Glomerular visceral epithelial cell (primary cell): ENCODE measurements around the gene TRAF2.
A peak's percentile ranks its signal among the peaks of the same experiment; 100 is the strongest.
"Not testable (repeated sequence)": the region's sequence is repeated elsewhere in the genome, so short reads cannot be mapped to it uniquely, and the experiment has no call there.

Experiments used
- DNase-seq: peaks from one replicate; pipeline ENCODE4 v3.0.0-alpha.2; 2016; ENCODE audit errors: extremely low spot score

The TRAF2 gene

GRCh38 chr9:136857581-136858412, 28.5 kb upstream of the TRAF2 start:
- no peak for DNase-seq

DNA sequence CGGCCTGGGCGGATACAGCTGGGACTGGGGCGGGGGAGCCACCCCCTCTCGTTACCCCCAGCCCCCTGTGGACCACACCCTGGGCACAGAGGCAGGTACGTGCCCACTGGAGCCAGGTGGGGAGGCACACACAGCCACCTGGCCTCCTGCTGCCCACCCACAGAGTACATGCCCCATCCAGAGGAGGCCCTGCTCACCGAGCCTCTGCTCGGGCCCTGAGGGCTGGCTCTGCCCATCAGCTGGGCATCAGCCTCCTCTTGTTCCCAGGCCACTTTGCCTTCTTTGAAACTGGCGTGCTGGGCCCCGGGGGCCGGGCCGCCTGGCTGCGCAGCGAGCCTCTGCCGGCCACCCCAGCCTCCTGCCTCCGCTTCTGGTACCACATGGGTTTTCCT, 27.9 kb upstream of the TRAF2 start:
- no peak for DNase-seq

- DNase-seq = peak; percentile 82
Measured at GRCh38 chr9:136858844-136859757, 27.2 kb upstream of the TRAF2 start.

GRCh38 chr9:136860529-136860928, 25.8 kb upstream of the TRAF2 start:
- no peak for DNase-seq

DNA sequence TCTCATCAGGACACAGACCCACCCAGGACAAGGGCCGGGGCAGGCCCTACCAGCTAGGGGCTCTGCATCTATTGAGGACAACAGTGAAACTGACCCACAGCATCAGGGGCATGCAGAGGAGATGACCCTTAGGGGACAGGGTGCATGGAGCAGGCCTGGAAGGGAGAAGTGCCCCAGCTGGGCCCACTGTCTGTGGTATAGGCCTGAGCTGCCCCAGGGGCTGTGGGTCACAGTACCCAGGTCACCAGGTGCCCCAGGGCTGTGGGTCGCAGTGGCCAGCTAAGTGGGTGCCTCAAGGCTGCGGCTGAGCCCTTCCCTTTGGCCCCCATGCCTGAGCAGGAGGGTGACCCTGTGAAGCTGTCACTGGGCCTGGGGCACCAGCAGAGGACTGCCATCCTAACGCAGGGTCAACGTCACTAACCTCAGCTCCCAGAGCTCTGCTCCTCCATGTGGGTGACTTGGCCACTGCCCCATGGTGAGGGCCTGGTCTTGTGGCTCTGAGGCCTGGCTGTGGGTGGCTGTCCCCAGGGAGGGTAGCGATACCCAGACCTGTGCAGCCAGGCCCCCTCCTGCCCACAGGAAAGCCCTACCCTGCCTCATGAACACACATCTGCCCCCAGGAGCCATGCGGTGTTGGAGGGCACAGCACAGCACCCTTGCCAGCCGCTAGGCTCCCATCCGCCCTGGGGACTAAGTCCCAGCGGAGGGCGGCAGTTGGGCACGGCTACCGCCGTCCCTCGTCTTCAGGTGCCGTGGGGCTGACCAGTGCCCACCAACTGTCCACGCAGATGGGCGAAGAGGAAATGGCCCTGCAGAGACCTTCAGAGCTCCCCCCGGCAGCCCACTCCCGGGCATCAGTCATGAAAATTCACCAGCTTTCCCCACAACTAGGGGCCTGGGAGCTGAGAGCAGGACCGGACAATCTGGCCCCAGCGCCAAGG, 25.1 kb upstream of the TRAF2 start:
- no peak for DNase-seq

DNA sequence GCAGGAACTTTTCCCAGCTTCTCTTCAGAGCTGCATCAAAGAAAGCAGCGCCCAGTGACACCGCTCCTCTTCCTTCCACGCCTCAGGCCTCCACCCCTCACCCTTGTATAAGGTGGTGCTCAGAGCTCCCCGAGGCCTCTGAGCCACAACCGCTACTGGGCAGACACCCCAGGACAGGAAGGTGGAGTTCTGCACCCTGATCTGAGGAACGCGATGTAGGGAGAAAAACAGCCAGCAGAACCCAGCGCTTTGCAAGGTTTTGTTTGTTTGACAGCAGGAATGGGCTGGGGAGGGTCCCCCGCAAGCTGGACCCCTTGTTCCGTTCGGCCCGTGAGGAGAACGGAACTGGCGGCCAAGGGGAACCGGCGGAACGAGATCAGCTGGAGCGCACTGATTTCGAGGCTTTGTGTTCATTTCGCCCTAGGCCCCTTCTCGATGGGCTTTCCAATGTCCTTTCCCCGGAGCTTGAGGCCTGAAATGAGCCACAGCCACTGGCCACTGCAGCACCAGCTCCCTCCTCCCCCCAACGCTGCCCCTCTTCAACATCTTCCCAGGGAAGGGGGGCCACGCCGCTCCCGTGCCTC, 24.4 kb upstream of the TRAF2 start:
- DNase-seq = no peak

DNA sequence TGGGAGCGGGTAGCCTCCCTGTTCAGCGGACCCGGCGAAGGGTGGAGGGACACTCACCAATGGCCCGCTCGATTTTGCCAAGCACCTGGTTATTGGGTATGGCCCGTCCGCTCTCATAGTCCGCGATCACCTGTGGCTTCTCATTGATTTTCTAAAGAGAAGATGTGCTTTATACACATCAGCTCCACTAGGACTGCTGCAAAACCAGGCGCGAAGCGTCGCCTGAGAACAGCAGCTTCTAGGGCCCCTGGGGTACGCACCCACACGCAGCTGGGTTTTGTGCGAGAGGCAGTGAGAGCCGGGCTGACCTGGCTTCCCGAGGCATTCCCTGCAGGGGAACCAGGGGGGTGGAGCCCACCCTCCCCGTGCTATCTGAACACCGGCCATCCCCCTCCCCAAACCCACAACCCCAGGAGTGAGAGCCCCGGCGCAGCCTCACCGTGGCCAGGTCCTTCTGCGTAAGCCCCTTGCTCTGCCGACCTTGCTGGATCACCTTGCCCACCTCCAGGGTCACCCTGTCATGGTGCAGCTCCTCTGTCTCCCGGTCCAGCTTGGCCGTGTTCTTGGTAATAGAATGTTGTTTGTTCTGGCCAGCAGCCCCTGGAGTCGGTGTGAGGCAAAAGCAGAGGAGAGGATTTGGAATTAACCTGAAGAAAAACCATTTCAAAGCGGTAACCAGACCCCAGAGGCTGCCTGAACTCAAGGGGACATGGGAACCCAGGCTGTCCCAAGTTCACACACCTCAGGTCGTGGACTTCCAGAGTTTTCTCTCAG, 23.3 kb upstream of the TRAF2 start:
- no peak for DNase-seq

DNA sequence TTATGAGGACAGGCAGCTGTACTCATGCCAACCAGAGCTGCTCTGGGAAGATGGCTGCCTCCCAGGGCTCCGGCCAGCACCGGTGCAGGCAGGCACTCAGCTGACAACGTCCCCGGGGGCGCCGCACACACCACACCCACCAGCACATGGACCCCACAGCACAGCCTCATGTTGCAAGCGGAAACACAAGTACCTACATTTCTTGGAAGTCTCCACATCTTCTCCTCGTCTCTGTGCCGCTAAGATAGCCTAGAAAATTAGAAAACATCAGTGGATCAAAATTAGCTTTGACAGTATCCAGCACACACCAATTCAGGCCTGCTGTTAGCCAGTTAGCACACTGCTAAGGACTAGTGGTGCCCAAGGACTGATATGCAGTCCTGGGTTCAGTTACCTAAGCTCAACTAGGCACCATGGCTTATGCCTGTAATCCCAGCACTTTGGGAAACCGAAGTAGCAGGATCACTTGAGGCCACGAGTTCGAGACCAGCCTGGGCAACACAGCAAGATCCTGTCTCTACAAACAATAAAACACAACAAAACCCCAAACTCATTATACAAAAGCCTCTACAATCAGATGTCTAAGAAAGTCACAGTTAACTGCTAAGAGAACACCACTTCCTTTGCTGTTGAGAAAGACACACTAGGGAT, 22.6 kb upstream of the TRAF2 start:
- DNase-seq = no peak

DNA sequence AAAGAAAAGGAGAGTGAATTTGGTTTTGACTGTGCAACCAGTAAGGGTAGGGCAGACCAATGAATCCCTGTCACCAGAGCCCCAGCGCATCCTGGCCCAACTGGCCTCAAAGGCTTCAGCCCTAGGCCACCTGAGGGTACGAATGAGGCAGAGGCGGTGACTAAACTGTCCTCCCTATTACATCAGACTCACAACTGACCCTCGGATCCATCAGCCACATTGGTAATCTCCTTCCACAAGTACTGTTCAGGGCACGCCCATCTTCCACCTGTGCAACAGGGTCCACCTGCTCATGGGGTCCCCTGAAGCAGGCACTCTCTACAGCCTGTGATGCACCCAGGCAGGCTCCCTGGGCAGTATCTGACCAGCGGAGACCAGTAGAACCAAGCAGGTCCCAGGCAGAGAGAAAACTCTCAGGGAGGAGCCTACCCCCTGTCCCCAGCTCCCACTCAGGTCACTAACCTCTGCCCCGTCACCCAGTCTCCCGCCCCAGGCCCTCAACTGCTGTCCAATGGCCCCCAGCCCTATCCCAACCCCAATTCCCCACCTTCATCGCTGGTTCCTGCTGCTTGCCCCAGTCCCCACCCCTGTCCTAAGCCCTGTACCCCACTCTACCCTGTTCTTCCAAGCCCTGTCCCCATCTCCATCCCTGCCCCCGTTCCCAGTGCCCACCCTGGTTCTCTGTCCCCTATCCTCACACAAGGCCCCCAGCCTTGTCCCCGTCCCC, 21.1 kb upstream of the TRAF2 start:
- DNase-seq = no peak

GRCh38 chr9:136865768-136866103, 20.6 kb upstream of the TRAF2 start:
- no peak for DNase-seq

DNA sequence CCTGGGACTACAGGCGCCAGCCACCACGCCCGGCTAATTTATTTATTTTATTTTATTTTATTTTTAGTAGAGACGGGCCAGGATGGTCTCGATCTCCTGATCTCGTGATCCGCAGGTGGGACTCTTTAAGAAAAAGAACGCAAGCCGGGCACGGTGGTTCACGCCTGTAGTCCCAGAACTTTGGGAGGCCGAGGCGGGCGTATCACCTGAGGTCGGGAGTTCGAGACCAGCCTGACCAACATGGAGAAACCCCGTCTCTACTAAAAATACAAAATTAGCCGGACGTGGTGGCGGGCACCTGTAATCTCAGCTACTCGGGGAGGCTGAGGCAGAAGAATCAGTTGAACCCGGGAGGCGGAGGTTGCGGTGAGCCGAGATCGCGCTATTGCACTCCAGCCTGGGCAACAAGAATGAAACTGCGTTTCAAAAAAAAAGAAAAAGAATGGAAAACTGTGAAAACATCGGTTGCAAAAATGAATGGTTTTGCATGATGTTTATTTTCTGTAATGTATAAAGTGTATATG, 19.4 kb upstream of the TRAF2 start:
- not testable (repeated sequence) for DNase-seq

DNA sequence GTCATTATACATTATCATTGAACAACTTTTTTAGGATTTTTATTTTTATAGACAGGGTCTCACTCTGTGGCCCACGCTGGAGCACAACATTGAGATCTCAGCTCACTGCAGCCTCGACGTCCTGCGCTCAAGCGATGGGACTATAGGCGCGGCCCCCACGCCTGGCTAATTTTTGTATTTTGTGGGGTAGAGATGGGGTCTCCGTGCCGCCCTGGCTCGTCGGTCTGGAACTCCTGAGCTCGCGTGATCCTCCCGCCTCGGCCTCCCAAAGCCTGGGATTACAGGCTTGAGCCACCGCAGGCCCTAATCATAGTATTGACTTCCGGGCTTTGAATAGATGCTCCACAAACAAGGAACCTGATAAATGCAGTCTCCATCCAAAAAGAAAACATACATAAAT, 18.8 kb upstream of the TRAF2 start:
- no peak for DNase-seq

DNA sequence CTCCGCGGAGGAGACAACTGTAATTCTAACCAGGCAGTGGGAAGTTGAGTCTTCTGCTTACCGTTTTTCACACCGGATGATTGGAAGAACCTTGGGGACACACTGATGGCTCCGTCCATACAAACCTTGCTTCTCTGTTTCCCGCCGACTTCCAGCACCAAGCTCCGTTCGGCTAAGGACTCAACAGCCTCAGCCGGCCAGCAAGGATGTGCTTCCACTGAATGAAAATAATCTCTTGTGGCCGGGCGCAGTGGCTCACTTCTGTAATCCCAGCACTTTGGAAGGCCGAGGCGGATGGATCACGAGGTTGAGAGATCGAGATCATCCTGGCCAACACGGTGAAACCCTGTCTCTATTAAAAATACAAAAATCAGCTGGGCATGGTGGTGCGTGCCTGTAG, 18.4 kb upstream of the TRAF2 start:
- no peak for DNase-seq

DNA sequence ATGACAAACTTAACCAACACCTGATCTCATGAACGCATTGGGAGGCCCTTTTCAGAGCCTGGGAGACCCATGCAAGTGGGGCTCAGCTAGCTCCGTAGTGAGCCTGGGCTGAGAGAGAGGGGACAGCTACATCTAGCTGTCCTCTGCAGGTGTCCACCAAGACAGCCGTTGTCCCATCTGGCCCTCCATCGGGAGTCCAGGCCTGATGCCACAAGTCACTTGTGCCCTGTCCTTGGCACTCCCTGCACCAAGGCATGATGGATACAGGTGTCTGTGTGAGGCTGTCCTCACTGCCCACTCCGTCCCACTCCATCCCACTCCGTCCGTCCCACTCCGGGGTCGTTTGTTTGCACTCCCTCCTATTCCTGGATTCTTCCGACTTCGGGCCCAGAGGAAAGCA, 17.7 kb upstream of the TRAF2 start:
- no peak for DNase-seq

- not testable (repeated sequence) for DNase-seq
Measured at GRCh38 chr9:136869611-136870010, 16.7 kb upstream of the TRAF2 start.

- DNase-seq = no peak
Measured at GRCh38 chr9:136875155-136875554, 11.2 kb upstream of the TRAF2 start.

- DNase-seq = no peak
Measured at GRCh38 chr9:136876476-136876875, 9.8 kb upstream of the TRAF2 start.

DNA sequence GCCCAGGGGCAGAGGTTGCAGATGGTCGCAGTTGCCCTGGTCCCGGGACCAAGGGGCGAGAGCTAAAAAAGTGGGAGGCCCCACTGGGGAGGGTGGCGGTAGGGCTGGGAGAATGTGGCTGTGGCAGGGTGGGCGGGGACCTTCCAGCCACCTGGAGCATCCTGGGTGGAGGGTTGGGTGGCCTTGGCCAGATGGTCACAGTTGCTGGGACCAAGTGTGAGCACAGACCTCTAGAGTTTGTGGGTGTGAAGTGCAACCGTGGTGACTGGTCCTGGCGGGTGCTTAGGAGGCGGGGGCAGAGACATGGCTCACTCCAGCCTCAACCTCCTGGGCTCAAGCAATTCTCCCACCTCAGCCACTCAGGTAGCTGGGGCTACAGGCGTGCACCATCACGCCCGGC, 5.7 kb upstream of the TRAF2 start:
- DNase-seq = no peak

GRCh38 chr9:136881691-136882108, 4.6 kb upstream of the TRAF2 start:
- DNase-seq = no peak
